ENCODE results near the gene B9D1. TPM values are rescaled to one million over a fixed set of nuclear protein-coding genes. Genes with fewer than 3 reads are reported as not detected.

Gene B9D1
- total and polyA plus RNA-seq, 2 donors from 2014 or later = 32.1 to 67.5 TPM

GRCh38 chr17:19359856-19360255 lies 2.7 kb downstream of the B9D1 start:
- peaks cover 0 to 5% (median 0%) of the 10 kb centered on the region in 3 donors for H3K4me1 ChIP-seq (ENCODE audit: control insufficient read depth in 2 of 3, insufficient read depth in 2 of 3, low read depth in 1 of 3, low read length in 3 of 3)
- H3K9ac ChIP-seq (ENCODE audit: low read length in 3 of 3) = no peak overlapping the region
- TF ChIP-seq CTCF (IDR thresholded peaks at IDR 0.05; ENCODE audit: borderline replicate concordance, extremely low read depth, insufficient read depth) = no peak
- DNase-seq (no peak), FAIRE-seq (no peak)
- H3K27me3 ChIP-seq (ENCODE audit: control insufficient read depth, insufficient read depth, low read length) = no peaks in the 10 kb centered on the region
- intact Hi-C loops (cut with DNase I) = loop anchor here (10.0 kb wide), 1 partner anchor 85 kb away; no protein-coding TSS in a partner anchor
- H3K9me3 ChIP-seq (ENCODE audit: control insufficient read depth in 2 of 3, insufficient read depth in 1 of 3, low read length in 3 of 3) = no peaks in the 10 kb centered on the region
- no peak overlapping the region for H3K27ac ChIP-seq (ENCODE audit: low read depth in 2 of 2, low read length in 2 of 2)
- H3K4me3 ChIP-seq (ENCODE audit: low read length in 3 of 3) = no peak overlapping the region
- H3K36me3 ChIP-seq (ENCODE audit: control insufficient read depth in 2 of 3, insufficient read depth in 3 of 3, low read length in 3 of 3) = peaks cover 0 to 10% (median 0%) of the 10 kb centered on the region in 3 donors

- TF ChIP-seq CTCF (IDR thresholded peaks at IDR 0.05; ENCODE audit: borderline replicate concordance, extremely low read depth, insufficient read depth) = no peak
- intact Hi-C loops (cut with DNase I) = no loop called here
Measured at GRCh38 chr17:19359151-19359550, 3.4 kb downstream of the B9D1 start.

GRCh38 chr17:19357761-19358160 lies 4.8 kb downstream of the B9D1 start:
- no peak overlapping the region for H3K27ac ChIP-seq (ENCODE audit: low read depth in 2 of 2, low read length in 2 of 2)
- intact Hi-C loops (cut with DNase I) = no loop called here
- H3K9me3 ChIP-seq (ENCODE audit: control insufficient read depth in 2 of 3, insufficient read depth in 1 of 3, low read length in 3 of 3) = no peaks in the 10 kb centered on the region
- FAIRE-seq (no peak), DNase-seq (peak in 3 of 5 donors; percentile 58 to 64 (median 60))
- H3K27me3 ChIP-seq (ENCODE audit: control insufficient read depth, insufficient read depth, low read length) = no peaks in the 10 kb centered on the region
- H3K9ac ChIP-seq (ENCODE audit: low read length in 3 of 3) = no peak overlapping the region
- TF ChIP-seq CTCF (IDR thresholded peaks at IDR 0.05; ENCODE audit: borderline replicate concordance, extremely low read depth, insufficient read depth) = no peak
- H3K4me3 ChIP-seq (ENCODE audit: low read length in 3 of 3) = no peak overlapping the region
- H3K36me3 ChIP-seq (ENCODE audit: control insufficient read depth in 2 of 3, insufficient read depth in 3 of 3, low read length in 3 of 3) = peaks cover 0 to 10% (median 0%) of the 10 kb centered on the region in 3 donors
- H3K4me1 ChIP-seq (ENCODE audit: control insufficient read depth in 2 of 3, insufficient read depth in 2 of 3, low read depth in 1 of 3, low read length in 3 of 3) = peaks cover 0 to 5% (median 0%) of the 10 kb centered on the region in 3 donors

More at GRCh38 chr17:19359151-19359550, 3.4 kb downstream of the B9D1 start:
- peaks cover 0 to 5% (median 0%) of the 10 kb centered on the region in 3 donors for H3K4me1 ChIP-seq (ENCODE audit: control insufficient read depth in 2 of 3, insufficient read depth in 2 of 3, low read depth in 1 of 3, low read length in 3 of 3)
- no peak overlapping the region for H3K27ac ChIP-seq (ENCODE audit: low read depth in 2 of 2, low read length in 2 of 2)
- FAIRE-seq (no peak), DNase-seq (no peak)
- peaks cover 0 to 10% (median 0%) of the 10 kb centered on the region in 3 donors for H3K36me3 ChIP-seq (ENCODE audit: control insufficient read depth in 2 of 3, insufficient read depth in 3 of 3, low read length in 3 of 3)
- H3K27me3 ChIP-seq (ENCODE audit: control insufficient read depth, insufficient read depth, low read length) = no peaks in the 10 kb centered on the region
- no peak overlapping the region for H3K4me3 ChIP-seq (ENCODE audit: low read length in 3 of 3)
- H3K9ac ChIP-seq (ENCODE audit: low read length in 3 of 3) = no peak overlapping the region
- H3K9me3 ChIP-seq (ENCODE audit: control insufficient read depth in 2 of 3, insufficient read depth in 1 of 3, low read length in 3 of 3) = no peaks in the 10 kb centered on the region

GRCh38 chr17:19357351-19357750 lies 5.2 kb downstream of the B9D1 start:
- Histone ChIP-seq H3K4me3 (ENCODE audit: low read length in 3 of 3) (no peak overlapping the region), H3K4me1 (ENCODE audit: control insufficient read depth in 2 of 3, insufficient read depth in 2 of 3, low read depth in 1 of 3, low read length in 3 of 3) (peaks cover 0 to 5% (median 0%) of the 10 kb centered on the region in 3 donors), H3K27me3 (ENCODE audit: control insufficient read depth, insufficient read depth, low read length) (no peaks in the 10 kb centered on the region), H3K9me3 (ENCODE audit: control insufficient read depth in 2 of 3, insufficient read depth in 1 of 3, low read length in 3 of 3) (no peaks in the 10 kb centered on the region), H3K27ac (ENCODE audit: low read depth in 2 of 2, low read length in 2 of 2) (no peak overlapping the region), H3K9ac (ENCODE audit: low read length in 3 of 3) (no peak overlapping the region), H3K36me3 (ENCODE audit: control insufficient read depth in 2 of 3, insufficient read depth in 3 of 3, low read length in 3 of 3) (peaks cover 0 to 10% (median 0%) of the 10 kb centered on the region in 3 donors)
- no peak for TF ChIP-seq CTCF (IDR thresholded peaks at IDR 0.05; ENCODE audit: borderline replicate concordance, extremely low read depth, insufficient read depth)
- intact Hi-C loops (cut with DNase I) = no loop called here
- DNase-seq (no peak), FAIRE-seq (no peak)
